ENCODE results near the gene NIT2.
"Not testable (repeated sequence)": the region's sequence is repeated elsewhere in the genome, so short reads cannot be mapped to it uniquely, and the experiment has no call there.

Gene NIT2

GRCh38 chr3:100339786-100340185, 5.2 kb downstream of the NIT2 start:
- no peak for DNase-seq

GRCh38 chr3:100340527-100340926, 6.0 kb downstream of the NIT2 start:
- no peak for DNase-seq

- DNase-seq, result no peak
These were observed 14.2 kb downstream of the NIT2 start for GRCh38 chr3:100348727-100349126.

GRCh38 chr3:100351770-100352169, 17.2 kb downstream of the NIT2 start:
- not testable (repeated sequence) for DNase-seq

GRCh38 chr3:100352296-100353231, 18.0 kb downstream of the NIT2 start:
- DNase-seq, result no peak

GRCh38 chr3:100354850-100355249, 20.3 kb downstream of the NIT2 start:
- DNase-seq, result no peak

- no peak for DNase-seq
These were observed 23.9 kb downstream of the NIT2 start for GRCh38 chr3:100358413-100358812.

GRCh38 chr3:100359035-100359434, 24.5 kb downstream of the NIT2 start:
- no peak for DNase-seq

GRCh38 chr3:100360757-100361496, 26.4 kb downstream of the NIT2 start:
- no peak for DNase-seq

- DNase-seq, result no peak
These were observed 27.3 kb downstream of the NIT2 start for GRCh38 chr3:100361897-100362296.

GRCh38 chr3:100364421-100364820, 29.9 kb downstream of the NIT2 start:
- DNase-seq, result no peak

- DNase-seq, result no peak
These were observed 31.9 kb downstream of the NIT2 start for GRCh38 chr3:100366424-100366823.

- DNase-seq, result no peak
These were observed 33.9 kb downstream of the NIT2 start for GRCh38 chr3:100368441-100368840.

- DNase-seq, result no peak
These were observed 36.2 kb downstream of the NIT2 start for GRCh38 chr3:100370756-100371155.

- DNase-seq, result no peak
These were observed 40.0 kb downstream of the NIT2 start for GRCh38 chr3:100374521-100374920.

- DNase-seq, result no peak
These were observed 41.7 kb downstream of the NIT2 start for GRCh38 chr3:100376301-100376700.

GRCh38 chr3:100384733-100385525, 50.4 kb downstream of the NIT2 start:
- DNase-seq, result no peak

- DNase-seq, result no peak
These were observed 52.0 kb downstream of the NIT2 start for GRCh38 chr3:100386437-100387074.

- DNase-seq, result no peak
These were observed 54.5 kb downstream of the NIT2 start for GRCh38 chr3:100389025-100389424.

GRCh38 chr3:100395679-100396431, 61.3 kb downstream of the NIT2 start:
- DNase-seq, result no peak

GRCh38 chr3:100396967-100397366, 62.4 kb downstream of the NIT2 start:
- DNase-seq, result no peak

All from NCI-H1048 (cell line).